ENCODE data around the gene MAPK8. TPM values are rescaled to one million over a fixed set of nuclear protein-coding genes. Genes with fewer than 3 reads are reported as not detected.
A peak's percentile ranks its signal among the peaks of the same experiment; 100 is the strongest.

MAPK8 gene
- total RNA-seq, 1 experiment from 2014 or later: 111 TPM

GRCh38 chr10:48300556-48300955 lies 5.9 kb upstream of the MAPK8 start:
- H3K27ac ChIP-seq: no peak overlapping the region
- H3K4me1 ChIP-seq (replicated peaks): no peaks in the 10 kb centered on the region
- no peaks in the 10 kb centered on the region for H3K36me3 ChIP-seq
- no peaks in the 10 kb centered on the region for H3K27me3 ChIP-seq (replicated peaks)
- H3K4me3 ChIP-seq: no peak overlapping the region
- H3K9me3 ChIP-seq (replicated peaks): no peaks in the 10 kb centered on the region
- no peak for DNase-seq (ENCODE audit: low read depth in 1 of 2, low spot score in 2 of 2)

- Histone ChIP-seq H3K27ac (no peak overlapping the region), H3K9me3 (replicated peaks) (no peaks in the 10 kb centered on the region), H3K4me3 (no peak overlapping the region), H3K36me3 (peaks cover 8% of the 10 kb centered on the region), H3K27me3 (replicated peaks) (no peaks in the 10 kb centered on the region), H3K4me1 (replicated peaks) (peaks cover 6% of the 10 kb centered on the region)
- no peak for DNase-seq (ENCODE audit: low read depth in 1 of 2, low spot score in 2 of 2)
Measured at GRCh38 chr10:48302515-48303476, 3.7 kb upstream of the MAPK8 start.

GRCh38 chr10:48305905-48306264 lies 592 bp upstream of the MAPK8 start:
- Histone ChIP-seq H3K27me3 (replicated peaks) (no peaks in the 10 kb centered on the region), H3K9me3 (replicated peaks) (no peaks in the 10 kb centered on the region), H3K4me1 (replicated peaks) (peaks cover 34% of the 10 kb centered on the region), H3K27ac (no peak overlapping the region), H3K36me3 (peaks cover 14% of the 10 kb centered on the region), H3K4me3 (peak overlapping the region; percentile 100)
- DNase-seq (ENCODE audit: low read depth in 1 of 2, low spot score in 2 of 2): no peak

DNA sequence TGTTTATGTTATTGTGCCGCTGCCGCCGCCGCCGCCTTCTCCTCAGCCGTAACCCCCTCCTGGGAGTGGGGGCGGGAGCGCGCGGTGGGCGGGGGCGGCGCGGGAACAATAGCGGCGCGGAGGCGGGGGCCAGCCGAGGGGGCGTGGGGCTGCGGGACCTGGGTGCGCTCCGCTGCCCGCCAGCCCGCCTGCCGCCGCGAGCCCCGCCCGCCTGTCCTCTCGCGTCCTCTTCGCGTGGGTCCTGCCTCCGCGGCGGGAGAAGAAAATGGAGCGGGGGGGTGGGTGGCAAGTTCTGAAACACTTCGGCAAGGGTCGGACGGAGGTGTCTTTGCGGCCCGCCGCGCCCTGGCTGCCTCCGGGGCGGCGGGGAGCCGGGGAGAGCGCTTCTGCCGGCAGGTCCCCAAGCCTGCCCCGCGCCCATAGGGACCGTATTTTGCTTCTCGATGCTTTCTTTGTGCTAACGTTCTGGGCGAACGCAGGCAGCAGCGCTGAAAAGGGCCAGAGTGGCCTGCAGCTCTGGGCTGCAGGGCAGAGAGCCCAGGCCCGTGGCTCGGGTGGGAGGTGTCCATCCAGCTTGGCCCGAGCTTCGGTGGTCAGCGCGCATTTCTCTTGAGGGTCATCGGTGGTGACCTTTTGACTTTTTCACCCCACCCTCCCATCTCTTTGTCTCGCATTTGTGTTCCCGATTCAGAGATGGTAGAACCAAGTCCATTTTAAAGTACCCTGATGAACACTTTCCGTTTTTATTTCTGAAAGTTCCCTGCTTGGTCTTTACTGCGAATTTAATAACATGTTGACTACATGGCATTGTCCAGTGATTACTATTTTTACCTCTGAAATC lies 613 bp downstream of the MAPK8 start:
- H3K36me3 ChIP-seq: peaks cover 16% of the 10 kb centered on the region
- peak overlapping the region; percentile 100 for H3K4me3 ChIP-seq
- H3K27ac ChIP-seq: peak overlapping the region; percentile 98
- DNase-seq (ENCODE audit: low read depth in 1 of 2, low spot score in 2 of 2): peak; percentile 53 to 69
- H3K27me3 ChIP-seq (replicated peaks): no peaks in the 10 kb centered on the region
- no peaks in the 10 kb centered on the region for H3K9me3 ChIP-seq (replicated peaks)
- H3K4me1 ChIP-seq (replicated peaks): peaks cover 43% of the 10 kb centered on the region

DNA sequence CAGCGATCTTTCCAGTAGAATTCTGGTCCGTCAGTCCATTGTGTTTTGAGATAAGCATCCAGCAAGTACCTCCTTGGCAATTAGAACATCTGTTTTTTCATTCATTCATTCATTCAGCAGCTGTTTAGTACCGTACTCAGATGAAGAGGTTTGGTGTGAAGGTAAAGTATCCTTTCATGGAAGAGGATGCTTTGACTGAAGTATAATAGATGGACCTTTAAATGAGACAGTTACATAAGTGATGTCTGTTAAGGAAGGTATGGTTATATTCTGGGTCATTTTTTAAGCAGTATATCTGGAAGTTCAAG lies 1.2 kb downstream of the MAPK8 start:
- no peaks in the 10 kb centered on the region for H3K27me3 ChIP-seq (replicated peaks)
- no peak for DNase-seq (ENCODE audit: low read depth in 1 of 2, low spot score in 2 of 2)
- peak overlapping the region; percentile 100 for H3K4me3 ChIP-seq
- H3K9me3 ChIP-seq (replicated peaks): no peaks in the 10 kb centered on the region
- H3K27ac ChIP-seq: 0 out of 2 replicates have a peak overlapping the region, but pooled peaks have one; percentile 98
- peaks cover 16% of the 10 kb centered on the region for H3K36me3 ChIP-seq
- peaks cover 48% of the 10 kb centered on the region for H3K4me1 ChIP-seq (replicated peaks)

DNA sequence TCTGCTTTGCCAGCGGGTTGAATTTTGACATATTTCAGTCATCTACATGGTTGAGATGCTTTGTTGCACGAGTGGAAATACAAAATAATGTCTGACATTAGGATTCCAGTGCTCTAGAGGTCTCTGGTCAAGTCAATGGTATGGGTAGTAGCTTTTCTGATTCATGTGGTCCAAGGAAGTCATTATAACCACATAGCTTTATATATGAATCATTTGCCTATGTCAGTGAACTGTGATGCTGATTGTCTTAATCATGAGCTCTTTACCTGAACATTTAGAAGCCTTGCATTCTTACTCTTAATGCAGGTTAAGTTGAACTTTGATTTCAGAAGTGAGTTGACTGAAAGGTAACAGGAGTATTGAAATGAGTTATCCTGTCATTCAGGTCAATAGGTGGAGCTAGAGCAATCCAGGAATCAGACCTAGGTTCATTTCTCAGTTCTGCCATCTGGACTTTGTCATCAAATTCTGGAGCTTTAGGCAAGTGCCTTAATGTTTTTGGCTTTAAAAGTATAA lies 3.3 kb downstream of the MAPK8 start:
- Histone ChIP-seq H3K4me3 (no peak overlapping the region), H3K36me3 (peaks cover 16% of the 10 kb centered on the region), H3K27ac (peak overlapping the region; percentile 9; the same call in 1 of the 2 replicates), H3K9me3 (replicated peaks) (no peaks in the 10 kb centered on the region), H3K4me1 (replicated peaks) (peaks cover 51% of the 10 kb centered on the region), H3K27me3 (replicated peaks) (no peaks in the 10 kb centered on the region)
- peak in 1 of 2 experiments; percentile 61 for DNase-seq (ENCODE audit: low read depth in 1 of 2, low spot score in 2 of 2)

DNA sequence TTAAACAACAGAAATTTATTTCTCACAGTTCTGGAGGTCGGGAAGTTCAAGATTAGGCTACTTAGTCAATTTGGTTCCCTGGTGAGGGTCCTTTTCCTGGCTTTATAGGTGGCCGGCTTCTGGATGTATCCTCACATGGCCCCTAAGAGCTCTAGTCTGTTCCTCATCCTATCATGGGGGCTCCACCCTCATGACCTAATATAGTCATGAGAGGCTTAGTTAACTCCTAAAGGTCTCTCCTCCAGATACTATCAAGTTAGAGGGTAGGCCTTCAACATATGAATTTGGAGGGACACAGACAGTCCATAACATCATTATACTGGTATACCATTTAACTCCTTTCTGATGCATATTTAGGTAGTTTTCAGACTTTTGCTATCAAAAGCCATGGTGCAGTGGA lies 7.6 kb downstream of the MAPK8 start:
- DNase-seq (ENCODE audit: low read depth in 1 of 2, low spot score in 2 of 2): no peak
- peaks cover 35% of the 10 kb centered on the region for H3K4me1 ChIP-seq (replicated peaks)
- H3K27me3 ChIP-seq (replicated peaks): no peaks in the 10 kb centered on the region
- H3K36me3 ChIP-seq: peaks cover 14% of the 10 kb centered on the region
- no peak overlapping the region for H3K4me3 ChIP-seq
- no peaks in the 10 kb centered on the region for H3K9me3 ChIP-seq (replicated peaks)
- no peak overlapping the region for H3K27ac ChIP-seq

- no peak overlapping the region for H3K27ac ChIP-seq
- no peaks in the 10 kb centered on the region for H3K9me3 ChIP-seq (replicated peaks)
- no peak overlapping the region for H3K4me3 ChIP-seq
- H3K36me3 ChIP-seq: peaks cover 9% of the 10 kb centered on the region
- DNase-seq (ENCODE audit: low read depth in 1 of 2, low spot score in 2 of 2): no peak
- H3K4me1 ChIP-seq (replicated peaks): peaks cover 17% of the 10 kb centered on the region
- H3K27me3 ChIP-seq (replicated peaks): no peaks in the 10 kb centered on the region
Measured at GRCh38 chr10:48316236-48316635, 9.8 kb downstream of the MAPK8 start.

DNA sequence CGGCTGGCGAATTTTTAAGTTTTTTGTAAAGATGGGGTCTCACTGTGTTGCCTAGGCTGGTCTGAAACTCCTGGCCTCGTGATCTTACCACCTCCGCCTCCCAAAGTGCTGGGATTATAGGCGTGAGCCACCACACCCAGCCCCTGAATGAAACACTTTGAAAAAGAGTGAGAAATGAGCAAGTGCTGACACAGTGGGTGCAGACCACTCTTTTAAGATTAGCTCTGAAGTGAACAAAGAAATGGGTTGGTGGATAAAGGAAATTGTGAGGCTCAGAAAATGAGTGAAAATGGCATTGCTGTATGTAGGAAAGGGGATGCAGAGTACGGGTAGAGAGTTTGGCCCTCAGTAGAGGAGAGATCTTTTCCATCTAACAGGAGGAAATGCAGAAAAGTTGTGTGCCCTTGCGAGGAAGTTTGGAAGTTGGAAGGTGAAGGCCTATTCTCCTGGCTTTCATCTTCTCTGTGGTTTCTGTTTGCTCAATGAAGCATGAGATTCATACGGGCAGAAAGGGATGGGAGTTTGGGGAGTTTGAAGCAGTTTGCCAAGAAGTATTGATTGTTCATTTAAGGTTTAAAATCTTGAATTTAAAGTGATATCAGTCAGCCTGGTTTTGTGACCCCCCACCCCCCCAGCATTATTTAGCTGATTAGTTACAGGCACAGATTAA lies 11.0 kb downstream of the MAPK8 start:
- no peak overlapping the region for H3K27ac ChIP-seq
- no peaks in the 10 kb centered on the region for H3K27me3 ChIP-seq (replicated peaks)
- H3K4me3 ChIP-seq: no peak overlapping the region
- peaks cover 4% of the 10 kb centered on the region for H3K4me1 ChIP-seq (replicated peaks)
- DNase-seq (ENCODE audit: low read depth in 1 of 2, low spot score in 2 of 2): no peak
- H3K36me3 ChIP-seq: peaks cover 12% of the 10 kb centered on the region
- H3K9me3 ChIP-seq (replicated peaks): no peaks in the 10 kb centered on the region

- Histone ChIP-seq H3K9me3 (replicated peaks) (no peaks in the 10 kb centered on the region), H3K27ac (no peak overlapping the region), H3K36me3 (peaks cover 19% of the 10 kb centered on the region), H3K4me1 (replicated peaks) (no peaks in the 10 kb centered on the region), H3K27me3 (replicated peaks) (no peaks in the 10 kb centered on the region), H3K4me3 (no peak overlapping the region)
- no peak for DNase-seq (ENCODE audit: low read depth in 1 of 2, low spot score in 2 of 2)
Measured at GRCh38 chr10:48322017-48322416, 15.5 kb downstream of the MAPK8 start.

- H3K27me3 ChIP-seq (replicated peaks): no peaks in the 10 kb centered on the region
- H3K4me1 ChIP-seq (replicated peaks): no peaks in the 10 kb centered on the region
- no peak for DNase-seq (ENCODE audit: low read depth in 1 of 2, low spot score in 2 of 2)
- H3K9me3 ChIP-seq (replicated peaks): no peaks in the 10 kb centered on the region
- no peak overlapping the region for H3K4me3 ChIP-seq
- H3K27ac ChIP-seq: no peak overlapping the region
- H3K36me3 ChIP-seq: peaks cover 15% of the 10 kb centered on the region
Measured at GRCh38 chr10:48324580-48324979, 18.1 kb downstream of the MAPK8 start.

DNA sequence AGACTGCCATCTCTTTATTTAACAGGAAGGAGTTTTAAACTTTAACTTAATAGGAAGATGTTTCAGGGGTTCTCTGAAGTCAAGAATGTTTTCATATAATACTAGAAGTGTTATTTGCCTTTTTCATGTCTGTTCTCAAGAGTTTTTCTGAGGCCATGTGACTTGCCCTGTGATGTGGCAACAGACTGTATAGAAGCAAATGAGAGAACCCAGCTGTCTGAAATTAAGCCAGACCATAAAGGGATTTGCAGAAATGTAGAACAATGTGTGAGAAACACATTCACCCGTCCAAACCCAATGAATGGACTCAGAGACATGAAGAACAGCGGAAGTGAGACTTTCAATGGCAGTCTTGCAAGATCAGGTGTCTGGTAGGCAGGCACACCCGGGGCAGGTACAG lies 23.8 kb downstream of the MAPK8 start:
- no peak for DNase-seq (ENCODE audit: low read depth in 1 of 2, low spot score in 2 of 2)
- no peaks in the 10 kb centered on the region; the same call in 1 of the 2 replicates for H3K4me1 ChIP-seq (replicated peaks)

GRCh38 chr10:48331436-48331835 lies 25.0 kb downstream of the MAPK8 start:
- DNase-seq (ENCODE audit: low read depth in 1 of 2, low spot score in 2 of 2): no peak
- Histone ChIP-seq H3K36me3 (peaks cover 4% of the 10 kb centered on the region), H3K9me3 (replicated peaks) (no peaks in the 10 kb centered on the region)

More for the DNA sequence above, 23.8 kb downstream of the MAPK8 start:
- Histone ChIP-seq H3K4me3 (no peak overlapping the region), H3K9me3 (replicated peaks) (no peaks in the 10 kb centered on the region), H3K27me3 (replicated peaks) (no peaks in the 10 kb centered on the region), H3K27ac (no peak overlapping the region), H3K36me3 (peaks cover 11% of the 10 kb centered on the region)

More at GRCh38 chr10:48331436-48331835, 25.0 kb downstream of the MAPK8 start:
- H3K4me3 ChIP-seq: no peak overlapping the region
- H3K27me3 ChIP-seq (replicated peaks): no peaks in the 10 kb centered on the region
- no peak overlapping the region for H3K27ac ChIP-seq
- H3K4me1 ChIP-seq (replicated peaks): no peaks in the 10 kb centered on the region; the same call in 1 of the 2 replicates
